GM18868 (cell line): ENCODE measurements around the gene STARD3.

Experiments
- ATAC-seq: cut with Tn5 transposase; IDR thresholded peaks from one replicate; pipeline ENCODE4 v1.9.1; 2021; ENCODE audit warnings: mild to moderate bottlenecking, moderate library complexity; ENCODE audit not compliant: unreplicated experiment

Gene STARD3

GRCh38 chr17:39634384-39634871, 2.5 kb upstream of the STARD3 start:
- ATAC-seq, result no peak

- ATAC-seq, result no peak
These were observed 1.2 kb upstream of the STARD3 start for GRCh38 chr17:39635614-39636176.

GRCh38 chr17:39636587-39636926, 387 bp upstream of the STARD3 start:
- no peak for ATAC-seq

- no peak for ATAC-seq
These were observed 1.4 kb downstream of the STARD3 start for GRCh38 chr17:39638317-39638716.

GRCh38 chr17:39639043-39639442, 2.1 kb downstream of the STARD3 start:
- ATAC-seq, result no peak

DNA sequence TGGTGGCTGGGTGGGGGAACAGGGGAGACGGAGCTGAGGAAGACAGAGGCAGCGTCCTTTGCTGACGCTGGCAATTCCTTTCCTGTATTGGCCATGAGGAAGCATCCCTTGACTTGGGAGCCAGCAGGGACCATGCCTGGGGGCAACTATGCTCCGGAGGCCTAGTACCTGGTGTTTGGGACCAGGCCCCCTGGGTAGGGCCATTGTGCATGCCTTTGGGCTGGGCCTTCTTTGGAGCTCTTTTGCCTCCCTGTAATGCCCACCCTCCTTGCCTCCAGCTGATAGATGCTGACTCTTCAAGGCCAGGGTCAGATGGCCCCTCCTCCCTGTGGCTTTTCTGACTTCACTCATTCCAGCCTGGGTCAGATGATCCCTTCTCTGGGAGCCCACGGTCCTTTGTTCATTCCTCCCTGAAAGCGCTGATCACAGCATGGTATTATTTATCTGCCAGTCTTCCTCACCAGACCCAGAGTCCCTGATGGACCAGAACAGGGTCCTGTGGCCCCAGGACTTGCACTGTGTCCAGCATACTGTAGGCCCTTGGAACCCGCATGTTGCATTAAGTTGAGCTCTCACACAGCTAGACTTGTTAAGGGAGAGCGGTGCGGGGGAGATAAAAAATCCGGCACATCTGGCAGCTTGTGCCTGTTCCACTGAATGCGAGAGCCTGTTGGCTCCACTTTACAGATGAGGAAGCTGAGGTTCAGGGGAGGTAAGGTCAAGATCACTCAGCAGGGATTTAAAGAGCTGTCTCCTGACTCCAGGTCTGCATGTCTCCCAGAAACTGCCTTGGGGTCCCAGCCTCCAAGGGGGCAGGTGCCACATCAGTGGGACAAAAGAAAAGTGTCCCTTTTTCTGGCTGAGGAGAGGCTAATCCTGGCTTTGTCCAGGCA, 2.9 kb downstream of the STARD3 start:
- ATAC-seq, result no peak

GRCh38 chr17:39640591-39641031, 3.7 kb downstream of the STARD3 start:
- no peak for ATAC-seq

DNA sequence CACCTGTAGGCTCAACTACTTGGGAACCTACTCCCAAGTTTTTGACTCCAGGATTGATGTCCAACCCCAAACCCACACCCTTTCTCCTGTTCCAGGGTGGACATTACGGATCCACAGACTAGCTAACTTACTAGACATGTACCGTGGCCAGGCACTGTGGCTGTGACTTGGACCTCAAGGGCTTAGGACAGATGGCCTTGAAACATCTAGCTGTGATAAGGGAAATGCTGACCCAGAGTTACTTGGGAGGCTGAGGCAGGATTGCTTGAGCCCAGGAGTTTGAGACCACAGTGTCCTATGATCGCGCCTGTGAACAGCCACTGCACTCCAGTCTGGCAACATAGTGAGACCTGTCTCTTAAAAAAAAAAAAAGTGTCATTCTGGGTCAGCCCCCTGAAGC, 4.2 kb downstream of the STARD3 start:
- ATAC-seq, result no peak

DNA sequence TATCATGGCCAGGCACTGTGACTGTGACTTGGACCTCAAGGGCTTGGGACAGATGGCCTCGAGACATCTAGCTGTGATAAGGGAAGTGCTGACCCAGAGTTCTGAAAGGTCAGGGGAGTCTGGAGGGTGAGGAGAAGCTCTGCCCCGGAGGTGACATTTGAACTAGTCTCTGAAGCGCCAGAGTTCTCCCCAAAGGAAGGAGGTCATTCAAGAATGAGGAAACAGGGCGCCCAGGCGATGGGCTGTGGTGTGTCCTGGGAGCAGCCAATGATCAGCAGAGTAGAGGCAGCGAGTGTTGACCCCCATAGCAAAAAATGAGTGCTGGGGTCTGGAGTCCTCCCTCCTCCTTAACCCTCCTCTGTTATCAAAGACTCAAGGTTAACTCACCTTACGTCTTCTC, 4.9 kb downstream of the STARD3 start:
- ATAC-seq, result no peak

DNA sequence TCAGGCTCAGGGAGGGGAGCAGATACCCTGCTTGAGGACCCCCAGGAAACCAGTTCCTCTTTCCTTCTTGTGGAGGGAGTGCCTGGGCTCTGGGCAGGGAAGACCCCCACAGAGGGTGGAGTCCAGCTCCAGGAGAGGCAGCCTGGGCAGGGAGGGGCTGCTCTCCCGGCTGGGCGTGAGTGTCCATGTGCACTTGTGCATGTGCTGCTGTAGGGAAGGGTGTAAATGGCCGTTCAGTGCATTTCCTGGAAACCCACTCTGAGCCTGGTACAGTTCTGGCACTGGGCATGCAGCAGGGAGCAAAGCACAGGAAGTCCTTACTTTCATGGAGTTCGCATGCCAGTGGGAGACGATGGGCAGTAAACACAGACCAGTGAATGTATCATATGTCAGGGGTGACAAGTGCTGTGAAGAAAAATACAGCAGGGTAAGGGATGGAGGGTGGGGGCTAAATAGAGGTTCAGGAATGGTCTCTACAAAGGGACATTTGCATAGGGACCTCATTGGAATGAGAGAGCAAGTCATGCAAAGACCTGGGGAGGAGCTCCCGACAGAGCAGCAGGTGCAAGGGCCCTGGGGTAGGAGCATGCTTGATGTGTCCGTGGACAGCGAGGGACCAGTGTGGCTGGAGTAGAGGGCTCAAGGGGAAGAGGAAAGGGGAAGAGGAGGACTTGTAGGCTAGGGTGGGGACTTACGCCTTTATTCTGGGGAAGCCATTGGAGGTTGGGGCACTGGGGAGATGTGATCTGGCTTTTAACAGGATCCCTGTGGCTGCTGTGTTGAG, 5.5 kb downstream of the STARD3 start:
- no peak for ATAC-seq

GRCh38 chr17:39643271-39643670, 6.3 kb downstream of the STARD3 start:
- ATAC-seq, result no peak

DNA sequence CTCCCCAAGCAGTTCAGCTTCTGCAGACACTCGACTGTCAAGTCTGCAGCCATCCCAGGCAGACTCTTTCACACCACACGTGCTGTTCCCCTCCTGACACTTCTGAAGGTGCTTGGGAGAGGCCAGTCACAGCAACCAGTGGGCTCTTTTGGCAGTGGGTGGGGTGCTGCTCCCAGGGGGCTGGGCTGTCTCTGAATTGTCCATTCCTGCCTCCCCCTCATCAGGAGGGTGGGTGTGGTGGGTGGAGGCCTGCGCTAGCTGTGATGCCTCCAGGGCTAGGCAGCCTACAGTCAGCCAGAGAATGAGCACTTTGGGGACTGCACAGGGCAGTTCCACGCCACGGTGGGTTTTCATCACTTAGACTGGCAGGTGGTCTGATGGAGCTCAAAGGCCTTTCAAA, 10.3 kb downstream of the STARD3 start:
- ATAC-seq, result no peak

GRCh38 chr17:39648616-39649366, 11.8 kb downstream of the STARD3 start:
- no peak for ATAC-seq

DNA sequence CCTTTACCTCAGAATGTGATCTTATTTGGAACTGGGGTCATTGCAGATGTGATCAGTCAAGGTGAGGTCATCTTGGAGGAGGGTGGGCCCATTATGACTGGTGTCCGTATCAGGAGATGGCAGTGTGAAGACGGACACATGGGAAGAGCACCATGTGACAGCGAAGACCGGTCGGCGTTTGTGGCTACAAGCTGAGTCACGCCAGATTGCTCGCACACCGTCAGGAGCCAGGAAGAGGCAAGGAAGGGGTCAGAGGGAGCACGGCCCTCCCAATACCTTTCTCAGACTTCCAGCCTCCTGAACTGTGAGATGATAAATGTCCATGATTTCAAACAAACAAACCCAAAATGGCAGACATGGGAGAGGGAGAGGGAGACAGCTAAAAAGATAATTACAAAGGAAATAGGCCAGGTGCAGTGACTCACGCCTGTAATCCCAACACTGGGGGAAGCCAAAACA, 13.2 kb downstream of the STARD3 start:
- no peak for ATAC-seq

GRCh38 chr17:39651923-39652586, 15.1 kb downstream of the STARD3 start:
- ATAC-seq, result no peak

GRCh38 chr17:39652587-39653315, 15.8 kb downstream of the STARD3 start:
- no peak for ATAC-seq

DNA sequence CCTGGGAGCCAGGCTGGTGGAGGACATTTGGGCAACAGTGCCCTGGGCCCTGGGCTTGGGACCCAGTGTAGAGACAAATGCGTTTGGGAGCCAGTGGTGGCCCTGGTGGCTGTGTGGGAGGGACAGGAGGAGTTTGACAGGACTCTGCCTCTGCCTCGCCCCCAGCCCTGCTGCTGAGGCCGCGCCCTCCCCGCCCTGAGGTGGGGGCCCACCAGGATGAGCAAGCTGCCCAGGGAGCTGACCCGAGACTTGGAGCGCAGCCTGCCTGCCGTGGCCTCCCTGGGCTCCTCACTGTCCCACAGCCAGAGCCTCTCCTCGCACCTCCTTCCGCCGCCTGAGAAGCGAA, 16.3 kb downstream of the STARD3 start:
- ATAC-seq, result no peak

DNA sequence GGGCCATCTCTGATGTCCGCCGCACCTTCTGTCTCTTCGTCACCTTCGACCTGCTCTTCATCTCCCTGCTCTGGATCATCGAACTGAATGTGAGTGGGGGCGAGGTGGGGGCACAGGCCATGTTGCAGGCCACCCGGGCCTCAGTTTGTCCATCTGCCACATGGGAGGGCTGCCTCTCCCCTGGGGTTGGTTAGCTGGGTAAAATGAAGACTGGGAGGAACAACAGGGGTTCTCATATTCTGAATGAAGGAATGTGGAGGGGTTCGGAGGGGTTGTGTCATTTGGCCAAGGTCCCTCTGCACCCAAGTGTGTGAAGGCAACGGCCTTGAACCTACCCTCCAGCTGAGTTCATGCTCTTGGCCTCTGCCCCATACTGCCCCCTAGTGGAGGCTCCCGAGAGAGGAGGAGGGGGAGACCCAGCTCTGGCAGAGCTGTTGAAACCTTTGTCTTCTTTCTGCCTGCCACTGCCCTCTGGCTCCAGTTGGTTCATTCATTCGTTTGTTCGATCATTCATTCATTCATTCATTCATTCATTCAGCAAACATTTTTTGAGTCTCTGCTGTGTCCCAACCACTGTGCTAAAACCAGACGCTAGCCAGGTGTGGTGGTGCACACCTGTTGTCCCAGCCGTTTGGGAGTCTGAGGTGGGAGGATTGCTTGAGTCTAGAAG, 16.9 kb downstream of the STARD3 start:
- no peak for ATAC-seq

- ATAC-seq, result no peak
These were observed 18.2 kb downstream of the STARD3 start for GRCh38 chr17:39655105-39655504.
